ENCODE measurements around the gene FOXO6. TPM values are rescaled to one million over a fixed set of nuclear protein-coding genes. Genes with fewer than 3 reads are reported as not detected.

The FOXO6 gene
- total and polyA plus RNA-seq, 2 experiments from 2014 or later = not detected

GRCh38 chr1:41368801-41369200, 7.6 kb downstream of the FOXO6 start:
- in situ Hi-C loops (cut with MboI) = no loop called here
- 42 to 52% methylated on average over 7 of the region's 7 CpGs for WGBS, 2 experiments (ENCODE audit: low coverage in 1 of 2, low lambda C conversion rate in 2 of 2, missing lambda C conversion rate in 2 of 2)
- H3K4me1 ChIP-seq (ENCODE audit: insufficient read depth) = no peaks in the 10 kb centered on the region
- no peak for DNase-seq
- H3K9me3 ChIP-seq (ENCODE audit: low read depth) = no peaks in the 10 kb centered on the region
- no peaks in the 10 kb centered on the region for H4K20me1 ChIP-seq (ENCODE audit: insufficient read depth)
- H3K9me2 ChIP-seq (ENCODE audit: insufficient read depth) = no peaks in the 10 kb centered on the region
- no peak overlapping the region for H3K4me3 ChIP-seq
- peaks cover 36% of the 10 kb centered on the region for H3K27me3 ChIP-seq (replicated peaks; ENCODE audit: insufficient read depth)
- H3F3A ChIP-seq (ENCODE audit: insufficient read depth) = no peaks in the 10 kb centered on the region
- no peaks in the 10 kb centered on the region for H3K79me2 ChIP-seq (ENCODE audit: insufficient read depth)
- no peaks in the 10 kb centered on the region for H3K36me3 ChIP-seq (ENCODE audit: low read depth)
- no peak overlapping the region for H3K4me2 ChIP-seq (ENCODE audit: unreplicated experiment)
- no peak overlapping the region for H3K9ac ChIP-seq
- no peak overlapping the region for H3K27ac ChIP-seq
- TF ChIP-seq EZH2 (IDR thresholded peaks at IDR 0.05; ENCODE audit: insufficient read depth, poor library complexity, severe bottlenecking) (no peak), EZH2phosphoT487 (IDR thresholded peaks at IDR 0.05; ENCODE audit: insufficient read depth, low read depth) (no peak)
- H2AFZ ChIP-seq = no peak overlapping the region

DNA sequence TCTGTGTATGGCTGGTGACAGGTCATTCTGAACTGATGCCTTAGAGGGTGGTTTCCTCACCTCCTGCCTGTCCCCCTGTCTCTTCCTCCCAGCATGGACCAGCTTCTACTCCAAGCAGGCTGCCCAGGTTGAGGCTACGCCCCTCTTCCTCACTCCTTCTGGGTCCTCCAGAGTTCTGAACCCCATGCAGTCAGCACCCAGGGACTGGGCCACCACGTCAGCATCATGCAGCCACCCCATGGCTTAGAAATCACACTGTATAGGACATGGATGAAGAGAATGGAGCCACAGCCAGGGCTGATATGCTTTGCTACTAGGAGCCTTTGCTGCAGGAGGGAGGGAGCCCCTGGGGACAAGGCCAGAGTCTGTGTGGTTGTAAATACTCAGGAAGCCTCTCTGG, 8.3 kb downstream of the FOXO6 start:
- H3K79me2 ChIP-seq (ENCODE audit: insufficient read depth) = no peaks in the 10 kb centered on the region
- TF ChIP-seq EZH2phosphoT487 (IDR thresholded peaks at IDR 0.05; ENCODE audit: insufficient read depth, low read depth) = no peak
- TF ChIP-seq EZH2 (IDR thresholded peaks at IDR 0.05; ENCODE audit: insufficient read depth, poor library complexity, severe bottlenecking) = no peak
- no peak overlapping the region for H2AFZ ChIP-seq
- no peak for DNase-seq
- H4K20me1 ChIP-seq (ENCODE audit: insufficient read depth) = no peaks in the 10 kb centered on the region
- no peaks in the 10 kb centered on the region for H3K9me3 ChIP-seq (ENCODE audit: low read depth)
- 41 to 58% methylated on average over 2 of the region's 2 CpGs for WGBS, 2 experiments (ENCODE audit: low coverage in 1 of 2, low lambda C conversion rate in 2 of 2, missing lambda C conversion rate in 2 of 2)
- no peaks in the 10 kb centered on the region for H3K36me3 ChIP-seq (ENCODE audit: low read depth)
- no peak overlapping the region for H3K4me3 ChIP-seq
- H3K4me1 ChIP-seq (ENCODE audit: insufficient read depth) = no peaks in the 10 kb centered on the region
- no peak overlapping the region for H3K9ac ChIP-seq
- in situ Hi-C loops (cut with MboI) = no loop called here
- no peak overlapping the region for H3K27ac ChIP-seq
- H3K4me2 ChIP-seq (ENCODE audit: unreplicated experiment) = no peak overlapping the region
- peaks cover 36% of the 10 kb centered on the region for H3K27me3 ChIP-seq (replicated peaks; ENCODE audit: insufficient read depth)
- no peaks in the 10 kb centered on the region for H3F3A ChIP-seq (ENCODE audit: insufficient read depth)
- no peaks in the 10 kb centered on the region for H3K9me2 ChIP-seq (ENCODE audit: insufficient read depth)

- H3K27ac ChIP-seq = no peak overlapping the region
- H3K9ac ChIP-seq = no peak overlapping the region
- no peaks in the 10 kb centered on the region for H3K4me1 ChIP-seq (ENCODE audit: insufficient read depth)
- no peaks in the 10 kb centered on the region for H4K20me1 ChIP-seq (ENCODE audit: insufficient read depth)
- WGBS, 2 experiments (ENCODE audit: low coverage in 1 of 2, low lambda C conversion rate in 2 of 2, missing lambda C conversion rate in 2 of 2) = 59 to 84% methylated on average over 2 to 4 of the region's 4 CpGs
- no peak for DNase-seq
- in situ Hi-C loops (cut with MboI) = no loop called here
- H3K9me3 ChIP-seq (ENCODE audit: low read depth) = no peaks in the 10 kb centered on the region
- no peak overlapping the region for H2AFZ ChIP-seq
- H3K27me3 ChIP-seq (replicated peaks; ENCODE audit: insufficient read depth) = peaks cover 33% of the 10 kb centered on the region
- H3K36me3 ChIP-seq (ENCODE audit: low read depth) = no peaks in the 10 kb centered on the region
- no peak overlapping the region for H3K4me3 ChIP-seq
- H3K79me2 ChIP-seq (ENCODE audit: insufficient read depth) = no peaks in the 10 kb centered on the region
- no peak overlapping the region for H3K4me2 ChIP-seq (ENCODE audit: unreplicated experiment)
- no peaks in the 10 kb centered on the region for H3F3A ChIP-seq (ENCODE audit: insufficient read depth)
- H3K9me2 ChIP-seq (ENCODE audit: insufficient read depth) = no peaks in the 10 kb centered on the region
- TF ChIP-seq EZH2phosphoT487 (IDR thresholded peaks at IDR 0.05; ENCODE audit: insufficient read depth, low read depth) (no peak), EZH2 (IDR thresholded peaks at IDR 0.05; ENCODE audit: insufficient read depth, poor library complexity, severe bottlenecking) (no peak)
Measured at GRCh38 chr1:41370225-41370624, 9.0 kb downstream of the FOXO6 start.

- Histone ChIP-seq H4K20me1 (ENCODE audit: insufficient read depth) (no peaks in the 10 kb centered on the region), H3K27me3 (replicated peaks; ENCODE audit: insufficient read depth) (peaks cover 28% of the 10 kb centered on the region), H3K4me2 (ENCODE audit: unreplicated experiment) (no peak overlapping the region), H3F3A (ENCODE audit: insufficient read depth) (no peaks in the 10 kb centered on the region), H3K9me2 (ENCODE audit: insufficient read depth) (no peaks in the 10 kb centered on the region), H3K9ac (no peak overlapping the region), H3K27ac (no peak overlapping the region), H3K4me3 (no peak overlapping the region), H3K4me1 (ENCODE audit: insufficient read depth) (no peaks in the 10 kb centered on the region), H3K36me3 (ENCODE audit: low read depth) (no peaks in the 10 kb centered on the region), H2AFZ (no peak overlapping the region), H3K9me3 (ENCODE audit: low read depth) (no peaks in the 10 kb centered on the region), H3K79me2 (ENCODE audit: insufficient read depth) (no peaks in the 10 kb centered on the region)
- 80% methylated on average over 5 of the region's 5 CpGs for WGBS, 2 experiments (ENCODE audit: low coverage in 1 of 2, low lambda C conversion rate in 2 of 2, missing lambda C conversion rate in 2 of 2)
- TF ChIP-seq EZH2 (IDR thresholded peaks at IDR 0.05; ENCODE audit: insufficient read depth, poor library complexity, severe bottlenecking) (no peak), EZH2phosphoT487 (IDR thresholded peaks at IDR 0.05; ENCODE audit: insufficient read depth, low read depth) (no peak)
- no peak for DNase-seq
- in situ Hi-C loops (cut with MboI) = no loop called here
Measured at GRCh38 chr1:41370756-41371420, 9.7 kb downstream of the FOXO6 start.
